Endothelial cell of umbilical vein (primary cell): ENCODE measurements around the gene CEP120.

ENCODE experiments used
- CTCF ChIP-seq, 2 donors: IDR thresholded peaks; 1 replicate in 1 of 2; 2 replicates in 1 of 2; pipeline ENCODE4 v1.5.1; 2011; ENCODE audit warnings: low read length in 2 of 2, mild to moderate bottlenecking in 2 of 2, moderate library complexity in 2 of 2, control low read depth in 1 of 2, inconsistent platforms in 1 of 2, low read depth in 1 of 2; ENCODE audit not compliant: insufficient read depth in 1 of 2; ENCODE audit errors: extremely low read depth in 1 of 2
- EZH2 ChIP-seq: IDR thresholded peaks from 2 replicates; pipeline ENCODE4 v1.6.1; 2012; ENCODE audit warnings: borderline replicate concordance, low read depth, mild to moderate bottlenecking, moderate library complexity, low read length, inconsistent platforms; ENCODE audit not compliant: severe bottlenecking
- JUN ChIP-seq: IDR thresholded peaks from 2 replicates; pipeline ENCODE4 v1.6.1; 2011; ENCODE audit warnings: borderline replicate concordance, low read depth; ENCODE audit not compliant: insufficient read length, insufficient read depth
- MAX ChIP-seq: IDR thresholded peaks from 2 replicates; pipeline ENCODE4 v1.6.1; 2011; ENCODE audit not compliant: insufficient read depth, insufficient read length
- POLR2A ChIP-seq: IDR thresholded peaks from 2 replicates; pipeline ENCODE4 v1.6.1; 2012; ENCODE audit warnings: low read depth, mild to moderate bottlenecking, control low read depth, low read length
- POLR2AphosphoS5 ChIP-seq: IDR thresholded peaks from 2 replicates; pipeline ENCODE4 v1.6.1; 2012; ENCODE audit warnings: low read depth, mild to moderate bottlenecking, control low read depth, low read length, moderate library complexity; ENCODE audit not compliant: insufficient read depth

DNA sequence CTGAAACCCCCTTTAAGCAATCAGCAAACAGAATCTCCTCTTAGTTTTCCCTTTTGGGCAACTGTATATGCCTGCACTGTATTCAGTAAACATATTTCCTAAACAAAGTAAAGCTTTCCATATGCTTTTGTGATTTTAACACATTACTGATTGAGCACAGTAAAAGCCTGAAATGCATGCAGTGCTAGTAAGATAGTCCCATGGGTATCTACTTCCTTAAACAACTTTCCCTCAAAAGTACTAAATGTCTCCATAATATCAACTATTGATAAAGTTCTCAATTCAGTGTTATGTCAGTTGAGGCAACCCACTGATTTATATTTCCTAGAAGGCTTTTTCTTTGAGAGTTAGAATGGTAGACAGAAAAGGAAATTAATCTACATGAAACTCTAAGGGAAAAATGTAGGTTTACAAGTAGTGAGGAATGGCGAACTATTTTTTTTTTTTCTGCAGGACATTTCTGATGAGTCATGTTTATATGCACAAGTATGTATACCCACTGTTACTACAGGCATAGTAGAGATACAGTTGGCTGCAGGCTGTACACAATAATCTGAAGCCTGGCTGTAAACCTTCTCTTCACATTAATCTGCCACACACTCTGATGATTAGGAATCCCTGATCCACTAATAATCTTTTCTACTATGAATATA, 31.2 kb upstream of the CEP120 start:
- TF ChIP-seq CTCF (IDR thresholded peaks at IDR 0.05; ENCODE audit: extremely low read depth in 1 of 2, insufficient read depth in 1 of 2, low read depth in 1 of 2, low read length in 2 of 2), result no peak
- no peak for TF ChIP-seq POLR2A
- TF ChIP-seq POLR2AphosphoS5, result no peak
- TF ChIP-seq MAX, result no peak
- no peak for TF ChIP-seq JUN
- TF ChIP-seq EZH2, result no peak
